Activated T-cell treated with anti-CD3 and anti-CD28 coated beads for 4 hours (primary cell): ENCODE data around the gene BCL10.

Source experiments
- DNase-seq: peaks from one replicate; pipeline ENCODE4 v3.0.0-alpha.2; 2020

BCL10 gene

DNA sequence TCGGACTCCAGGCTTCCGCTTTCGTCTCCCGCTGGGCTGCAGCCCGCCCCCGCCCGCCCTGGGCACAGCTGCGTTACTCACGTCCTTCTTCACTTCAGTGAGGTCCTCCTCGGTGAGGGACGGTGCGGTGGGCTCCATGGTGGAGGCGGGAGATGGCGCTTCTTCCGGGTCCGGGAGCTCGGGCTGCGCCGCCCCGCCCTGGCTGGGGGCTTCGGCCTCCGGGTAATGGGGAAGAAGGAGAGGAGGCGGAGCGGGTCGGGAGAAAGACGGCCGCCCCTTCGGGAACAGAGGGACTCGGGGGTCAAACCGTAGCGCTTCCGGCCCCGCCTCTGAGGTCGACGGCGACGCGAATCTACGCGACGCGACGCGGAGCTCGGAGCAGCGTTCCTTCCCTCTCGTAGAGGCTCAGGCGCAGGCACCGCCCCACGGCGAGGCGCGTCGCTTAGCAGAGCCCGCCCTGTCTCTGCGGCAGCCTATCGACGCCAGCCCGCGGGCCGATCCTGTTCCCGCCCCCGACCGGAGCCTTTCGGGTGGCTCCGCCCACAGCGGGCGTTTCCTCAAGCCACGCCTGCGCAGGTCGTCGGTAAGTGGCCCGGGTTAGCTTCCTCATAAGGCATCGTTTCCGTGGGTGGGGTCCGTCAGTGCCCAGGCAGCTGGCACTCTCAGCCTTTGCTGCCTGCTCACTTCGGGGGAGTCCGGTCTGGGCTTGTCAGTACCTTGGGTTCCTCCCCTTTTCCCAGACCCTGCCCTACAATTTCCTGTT lies at the start of gene BCL10:
Gene BCL10 (minus strand): TSS at position 418 of the 763 bp plus-strand sequence. CDS start 280 bp downstream, at position 138.
- DNase-seq = peak; percentile 94

DNA sequence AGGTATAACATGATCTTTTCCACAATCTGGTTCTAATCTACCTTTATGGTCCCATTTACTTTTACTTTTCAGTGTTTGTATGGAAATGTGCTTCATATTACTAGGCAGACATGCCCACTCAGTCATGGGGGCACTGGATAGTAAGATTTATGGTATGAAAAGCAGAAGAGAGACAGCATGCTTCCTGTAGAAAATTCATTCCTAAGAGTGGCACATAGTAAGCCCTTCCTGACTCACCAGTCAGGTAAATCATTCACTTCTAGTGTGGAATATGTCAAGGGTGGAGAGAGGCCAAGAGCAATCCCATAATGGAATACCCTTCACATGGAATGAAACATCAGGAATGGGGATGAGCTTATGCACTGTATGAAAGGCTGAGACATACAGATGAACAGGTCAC lies 49.5 kb upstream of the BCL10 start:
- DNase-seq = no peak

DNA sequence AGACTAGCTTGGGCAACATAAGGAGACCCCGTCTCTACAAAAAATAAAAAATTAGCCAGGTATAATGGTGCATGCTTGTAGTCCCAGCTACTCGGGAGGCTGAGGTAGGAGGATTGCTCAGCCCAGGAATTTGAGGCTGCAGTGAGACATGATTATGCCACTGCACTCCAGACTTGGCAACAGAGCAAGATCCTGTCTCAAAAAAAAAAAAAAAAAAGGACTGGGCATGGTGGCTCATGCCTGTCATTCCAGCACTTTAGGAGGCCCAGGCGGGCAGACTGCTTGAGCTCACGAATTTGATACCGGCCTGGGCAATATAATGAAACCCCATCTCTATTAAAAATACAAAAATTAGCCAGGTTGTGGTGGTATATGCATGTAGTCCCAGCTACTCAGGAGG lies 47.3 kb upstream of the BCL10 start:
- no peak for DNase-seq

DNA sequence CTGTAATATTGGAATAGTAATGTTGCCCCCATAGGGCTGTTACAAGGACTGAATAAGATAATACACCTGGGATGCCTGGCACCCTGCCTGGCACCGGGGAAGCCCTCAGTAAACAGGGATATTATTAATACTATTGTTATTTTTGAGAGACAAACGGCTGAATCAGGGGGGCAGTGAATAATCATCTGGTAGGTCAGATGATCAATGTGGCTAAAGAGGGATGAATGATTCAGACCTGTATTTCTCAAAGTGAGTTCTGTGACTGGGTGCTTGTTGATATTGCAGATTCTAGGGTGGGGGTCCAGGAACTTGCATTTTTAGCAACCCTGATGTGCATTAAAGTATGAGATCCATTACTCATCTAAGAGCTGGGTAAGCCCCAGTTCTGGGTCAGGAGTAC lies 46.2 kb upstream of the BCL10 start:
- no peak for DNase-seq

DNA sequence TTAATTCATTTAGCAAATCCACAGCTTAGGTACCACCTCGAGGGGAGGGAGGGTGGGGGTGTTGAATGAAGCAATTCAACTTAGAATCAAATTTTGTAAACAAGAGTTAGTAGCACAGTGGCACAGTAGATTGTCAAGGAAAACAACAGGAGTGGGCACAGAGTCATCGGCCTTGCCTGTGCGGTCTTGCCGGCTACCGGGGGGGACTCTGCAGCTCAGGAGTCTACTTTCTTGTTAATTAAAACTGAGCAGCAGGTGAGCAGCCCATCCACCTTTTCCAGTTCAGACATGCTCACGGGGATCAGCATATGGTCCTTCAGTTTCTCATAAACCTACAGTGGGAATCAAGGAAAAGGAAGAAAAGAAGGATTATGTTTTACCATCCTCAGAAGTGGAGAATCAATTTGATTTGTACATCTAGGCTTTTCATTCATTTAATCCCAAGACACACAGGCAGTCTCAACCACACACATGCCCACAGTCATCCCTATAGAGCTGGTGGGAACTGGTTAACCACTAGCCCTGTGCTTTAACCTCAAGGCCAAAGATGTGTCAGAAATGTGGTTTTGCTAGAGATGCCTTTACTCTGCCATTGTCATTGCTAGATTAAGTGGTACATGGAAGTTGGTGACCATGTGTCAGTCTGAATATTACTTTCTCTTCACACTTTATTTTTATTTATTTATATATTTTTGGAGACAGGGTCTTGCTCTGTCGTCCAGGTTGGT lies 45.0 kb upstream of the BCL10 start:
- no peak for DNase-seq

DNA sequence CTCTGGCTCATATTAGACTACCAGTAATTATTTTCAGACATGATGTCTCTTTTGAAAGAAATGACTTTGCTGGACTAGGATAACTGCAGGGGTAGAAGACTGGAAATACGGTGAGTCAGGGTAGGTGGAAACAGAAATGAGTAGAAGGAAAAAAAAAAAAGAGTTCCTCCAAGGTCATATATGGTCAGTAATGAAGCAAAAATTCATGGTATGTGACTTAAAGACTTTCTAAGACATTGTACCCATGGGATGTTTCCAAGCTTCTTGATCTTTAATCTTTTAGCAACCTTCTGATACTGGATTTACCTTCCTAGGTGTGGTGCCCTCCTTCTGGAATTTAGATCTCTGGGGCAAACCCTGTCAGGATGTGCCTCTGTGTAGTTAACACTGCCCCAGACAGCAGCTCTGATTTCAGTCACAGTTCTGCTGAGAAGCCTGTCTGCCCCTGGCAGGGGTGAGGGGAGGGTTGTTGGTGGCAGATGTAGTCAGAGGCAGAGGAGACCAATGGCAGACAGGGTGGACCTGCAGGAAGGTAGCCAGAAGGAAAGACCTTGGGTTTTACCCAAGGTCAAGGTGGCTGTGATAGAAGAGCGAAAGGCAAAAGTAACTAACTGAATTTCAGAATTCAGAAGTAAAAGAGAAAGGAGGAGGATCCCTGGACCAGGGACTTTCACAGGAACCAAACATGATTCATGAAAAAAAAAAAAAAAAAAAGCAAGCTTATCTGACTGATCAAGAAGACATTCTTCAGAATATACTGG lies 44.1 kb upstream of the BCL10 start:
- DNase-seq = no peak

DNA sequence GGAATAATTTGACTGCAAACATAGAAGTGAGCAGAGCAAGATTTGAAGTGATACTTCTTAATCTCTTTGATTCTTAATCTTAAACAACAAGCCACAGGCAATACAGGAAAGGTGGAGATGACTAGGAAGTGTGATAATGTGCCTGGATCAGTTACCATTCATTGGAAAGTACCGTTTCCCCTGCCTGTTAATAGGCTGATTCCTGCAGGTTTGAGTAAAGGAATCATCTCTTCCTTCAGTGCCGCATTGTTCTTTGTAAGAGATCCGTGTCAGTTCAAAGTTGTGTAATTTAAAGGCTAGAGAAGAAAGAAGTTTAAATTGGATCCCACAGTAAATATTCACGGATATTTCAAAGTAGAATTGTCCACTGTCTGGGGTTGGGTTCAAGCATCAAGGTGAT lies 43.5 kb upstream of the BCL10 start:
- DNase-seq = no peak

DNA sequence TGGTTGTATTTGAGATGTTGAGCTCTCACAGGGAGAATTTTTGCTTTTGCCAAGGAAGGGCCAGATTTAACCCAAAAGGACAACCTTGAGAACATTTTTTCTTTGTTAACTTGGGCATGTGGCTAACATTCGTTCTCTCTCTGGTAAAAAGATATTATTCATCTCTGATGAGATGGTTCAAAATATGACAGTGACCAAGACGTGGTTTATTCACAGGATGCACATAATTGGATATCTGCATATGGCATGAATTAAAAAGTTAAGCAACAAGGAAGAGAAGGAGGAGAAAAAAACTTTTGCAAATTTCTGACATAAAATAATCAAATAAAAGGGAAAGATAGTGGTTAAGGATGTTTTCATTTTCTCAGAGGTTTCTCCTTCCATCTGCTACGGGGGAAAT lies 43.1 kb upstream of the BCL10 start:
- no peak for DNase-seq

DNA sequence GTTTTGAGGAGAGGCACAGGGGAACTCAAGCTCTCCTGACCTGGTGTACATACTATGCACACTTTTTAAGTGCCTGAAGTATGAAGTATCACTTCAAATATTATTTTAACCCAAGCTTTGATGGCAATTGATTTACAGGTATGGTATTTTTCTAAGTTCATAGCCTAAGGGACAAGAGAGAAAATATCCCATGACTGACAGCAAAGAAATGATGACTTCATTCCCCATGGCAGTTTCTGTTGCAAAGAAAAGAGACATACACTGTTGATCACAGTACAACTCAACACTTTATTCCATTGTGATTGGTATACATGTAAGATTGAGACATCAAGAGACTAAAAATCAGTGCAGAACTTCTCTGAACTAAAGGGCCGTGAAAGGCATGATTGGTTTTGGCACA lies 41.8 kb upstream of the BCL10 start:
- DNase-seq = no peak

DNA sequence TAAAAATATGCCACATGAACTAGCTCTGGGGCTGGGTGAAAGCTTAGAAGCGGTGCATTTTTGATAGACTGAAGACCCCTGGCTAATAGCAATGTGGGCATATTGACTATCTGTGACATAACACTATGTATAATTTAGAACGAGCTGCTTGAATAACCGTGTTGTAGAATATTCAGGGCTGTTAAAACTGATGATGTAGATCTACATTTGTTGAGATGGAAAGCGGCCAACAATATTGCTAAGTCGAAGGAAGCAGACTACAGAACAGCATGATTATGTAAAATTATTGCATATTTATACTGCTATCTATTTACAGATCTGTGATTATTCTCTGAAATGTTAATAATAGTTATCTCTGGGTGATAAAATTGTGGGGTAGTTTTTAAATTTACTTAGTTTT lies 41.1 kb upstream of the BCL10 start:
- DNase-seq = no peak

DNA sequence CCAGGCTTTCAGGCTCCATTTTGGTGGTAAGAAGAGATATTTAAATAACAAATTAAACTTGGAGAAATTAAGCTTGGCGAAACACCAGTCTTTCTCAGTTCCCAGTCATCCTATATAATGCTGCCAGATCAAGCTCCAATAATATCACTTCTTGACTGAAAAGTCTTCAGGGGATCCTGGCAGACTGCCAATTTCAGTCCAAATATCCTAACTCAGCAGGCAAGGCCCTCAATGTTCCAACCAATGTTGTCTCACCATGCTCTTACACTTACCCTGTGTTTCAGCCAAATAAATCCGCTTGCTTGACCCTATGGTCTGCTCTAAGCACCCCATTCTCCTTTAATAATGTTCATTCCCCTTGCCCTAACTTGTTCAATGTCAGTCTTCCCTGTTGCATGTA lies 39.9 kb upstream of the BCL10 start:
- no peak for DNase-seq

DNA sequence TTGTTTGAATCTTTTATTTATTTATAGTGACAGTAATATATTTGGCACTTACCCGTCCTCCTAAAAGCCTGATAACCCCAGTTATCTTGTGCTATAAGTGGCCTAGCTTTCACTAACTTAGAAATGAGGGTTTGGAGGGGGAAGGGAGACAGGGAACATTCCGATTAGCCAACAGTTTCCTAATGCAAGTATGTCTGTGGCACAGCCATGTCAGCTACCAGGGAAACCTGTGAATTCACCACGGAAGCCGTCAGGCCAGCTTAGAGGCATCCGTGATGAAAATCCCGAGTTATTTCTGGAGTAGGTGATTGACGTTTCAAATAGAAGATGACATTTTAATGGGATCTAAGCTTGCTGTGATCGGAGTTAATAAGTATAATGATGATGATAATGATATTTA lies 39.4 kb upstream of the BCL10 start:
- DNase-seq = no peak

DNA sequence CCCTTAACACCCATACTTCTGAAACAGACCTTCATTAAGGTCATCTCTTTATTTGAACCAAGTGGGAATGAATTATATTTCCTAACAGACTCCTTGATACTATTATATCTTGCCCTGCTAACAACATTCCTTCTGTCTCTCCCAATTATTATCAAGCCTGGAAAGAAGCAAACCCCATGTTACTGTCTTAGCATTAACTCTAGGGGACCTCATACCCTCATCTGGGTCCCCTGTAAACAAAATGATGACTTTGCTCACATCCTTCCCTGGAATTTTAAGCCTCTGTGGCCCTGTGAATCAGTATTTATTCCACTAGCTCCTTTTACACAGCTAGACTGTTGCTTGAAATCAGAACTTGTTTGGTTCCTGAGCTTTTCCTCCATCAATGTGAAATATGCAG lies 38.3 kb upstream of the BCL10 start:
- no peak for DNase-seq

DNA sequence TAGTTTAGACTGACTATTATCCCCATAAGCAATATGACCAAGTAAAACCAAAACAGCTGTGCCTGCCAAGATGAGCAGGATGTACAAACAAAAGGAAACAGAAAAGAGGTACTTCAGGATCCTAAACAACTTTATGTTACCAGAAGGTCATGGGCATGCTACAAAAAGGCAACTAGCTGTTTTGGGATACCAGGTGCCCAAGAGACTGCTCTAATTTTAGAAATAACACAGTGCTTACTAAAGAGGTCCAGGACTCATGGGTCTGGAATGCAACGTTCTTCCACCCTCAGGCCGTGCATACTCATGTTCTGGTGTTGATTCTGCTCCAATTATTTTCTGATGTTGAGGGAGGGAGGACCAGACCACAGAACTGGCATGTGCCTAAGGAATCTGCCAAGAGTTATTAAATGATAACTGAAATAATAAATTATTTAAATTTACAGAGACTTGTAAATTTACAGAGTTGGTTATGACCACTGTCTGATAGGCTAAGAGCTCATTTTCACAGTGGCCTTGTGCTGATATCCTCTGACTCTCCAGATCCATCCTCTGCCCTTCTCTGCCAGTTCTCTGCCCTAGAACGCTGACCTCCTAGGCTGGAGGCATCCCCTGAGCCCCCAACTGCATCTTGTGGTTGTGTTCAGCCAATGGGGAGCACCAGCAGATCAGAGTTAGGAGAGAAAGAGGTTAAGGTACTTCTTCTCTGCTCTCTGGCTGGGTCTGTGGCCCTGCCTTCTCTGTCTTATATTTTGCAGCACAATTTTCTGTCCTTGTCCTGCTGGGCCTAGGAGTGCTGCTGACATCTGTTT lies 37.7 kb upstream of the BCL10 start:
- no peak for DNase-seq

DNA sequence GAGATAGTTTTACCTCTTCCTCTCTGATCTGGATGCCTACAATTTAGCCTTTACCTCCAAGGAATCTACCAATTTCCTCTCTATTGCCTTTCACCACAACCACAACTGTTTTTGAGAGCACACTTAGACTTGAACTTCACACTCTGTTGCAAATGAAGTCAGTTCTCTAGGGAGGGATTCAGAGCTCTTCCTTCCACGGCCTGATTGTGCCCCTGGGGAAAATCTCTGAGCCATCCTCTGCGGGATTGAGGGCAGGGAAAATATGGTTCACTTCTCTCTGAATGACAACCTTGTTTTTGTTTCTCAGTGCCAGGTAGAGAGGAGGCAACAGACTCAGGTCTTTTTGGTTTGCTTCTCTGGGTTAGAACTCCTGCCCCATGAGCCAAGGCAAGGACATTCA lies 35.4 kb upstream of the BCL10 start:
- no peak for DNase-seq

DNA sequence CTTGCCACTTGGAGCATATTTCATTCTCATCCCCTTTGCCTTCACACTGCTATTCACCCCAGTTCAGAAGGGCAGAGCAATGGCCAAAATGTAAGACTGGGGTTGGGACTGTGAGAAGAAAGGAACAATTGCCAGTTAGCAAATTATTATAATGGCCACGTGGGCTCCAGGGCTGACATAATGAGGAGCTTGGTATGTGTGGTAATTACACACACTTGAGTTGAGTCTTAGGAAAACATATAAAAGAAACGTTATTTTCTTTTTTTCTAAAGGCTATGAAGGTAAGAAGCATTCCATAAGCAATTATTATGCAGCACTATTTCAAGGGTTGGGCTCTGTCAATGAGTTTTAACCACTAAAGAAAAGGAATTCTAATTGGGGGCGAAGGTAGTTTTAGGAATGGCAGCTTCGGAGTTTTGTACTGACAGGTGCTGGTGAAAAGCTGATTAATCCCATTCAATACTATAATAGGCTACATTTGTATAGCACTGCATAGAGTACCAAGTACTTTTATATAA lies 32.5 kb upstream of the BCL10 start:
- DNase-seq = no peak

DNA sequence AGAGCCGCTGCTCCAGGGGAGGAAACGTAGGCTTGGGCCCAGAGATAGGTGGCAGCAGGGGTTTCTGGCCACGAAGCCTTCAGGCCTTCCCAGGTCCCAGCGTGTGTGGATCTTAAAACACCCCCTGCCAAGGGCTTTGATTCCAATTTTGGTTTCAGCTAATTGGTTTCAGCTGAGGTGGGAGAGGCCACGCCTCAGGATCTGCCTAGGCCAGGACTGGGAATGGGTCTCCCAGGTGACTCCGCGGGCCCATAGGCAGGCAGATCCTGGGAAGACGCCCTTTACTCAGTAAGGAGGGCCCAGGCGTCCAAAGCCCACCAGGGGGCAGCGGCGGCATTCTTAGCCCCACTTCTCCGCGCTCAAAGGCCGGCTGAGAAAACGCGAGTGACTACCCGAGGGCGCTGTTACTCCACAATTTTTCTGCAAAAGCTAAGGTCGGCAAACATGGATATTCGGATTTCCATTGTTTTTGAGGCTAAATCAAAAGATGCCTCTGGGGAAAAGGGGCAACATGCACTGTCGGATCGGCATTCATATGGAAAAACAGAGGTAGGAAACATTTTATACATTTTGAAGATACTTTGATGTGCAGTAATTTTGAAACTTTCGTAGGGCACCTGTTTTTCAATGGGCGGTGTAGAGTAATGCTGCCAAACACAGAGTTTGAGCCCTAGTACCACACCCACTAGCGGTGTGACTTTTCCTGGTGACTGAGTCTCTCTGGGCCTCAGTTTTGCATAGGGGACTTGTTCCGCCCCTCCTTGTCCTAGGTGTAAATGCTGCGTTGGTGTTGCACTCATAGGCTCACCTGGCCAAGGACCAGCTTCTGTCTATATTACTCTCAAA lies 31.8 kb upstream of the BCL10 start:
- peak; percentile 48 for DNase-seq

DNA sequence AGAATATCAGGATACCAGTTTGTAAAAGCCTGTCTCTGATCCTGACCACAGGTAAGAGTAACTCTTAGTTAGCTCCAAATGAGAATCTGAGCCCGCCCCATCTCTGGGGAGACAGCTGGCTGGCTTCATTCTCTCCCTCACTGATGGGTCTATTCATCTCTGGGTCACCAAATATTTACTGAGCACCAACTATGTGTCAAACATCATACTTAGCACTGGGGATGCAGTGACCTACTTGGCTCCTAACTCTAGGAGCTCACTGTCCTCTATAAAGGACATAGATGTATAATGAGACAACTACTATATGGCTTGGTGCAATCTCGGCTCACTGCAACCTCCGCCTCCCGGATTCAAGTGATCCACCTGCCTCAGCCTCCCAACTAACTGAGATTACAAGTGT lies 29.8 kb upstream of the BCL10 start:
- DNase-seq = no peak

DNA sequence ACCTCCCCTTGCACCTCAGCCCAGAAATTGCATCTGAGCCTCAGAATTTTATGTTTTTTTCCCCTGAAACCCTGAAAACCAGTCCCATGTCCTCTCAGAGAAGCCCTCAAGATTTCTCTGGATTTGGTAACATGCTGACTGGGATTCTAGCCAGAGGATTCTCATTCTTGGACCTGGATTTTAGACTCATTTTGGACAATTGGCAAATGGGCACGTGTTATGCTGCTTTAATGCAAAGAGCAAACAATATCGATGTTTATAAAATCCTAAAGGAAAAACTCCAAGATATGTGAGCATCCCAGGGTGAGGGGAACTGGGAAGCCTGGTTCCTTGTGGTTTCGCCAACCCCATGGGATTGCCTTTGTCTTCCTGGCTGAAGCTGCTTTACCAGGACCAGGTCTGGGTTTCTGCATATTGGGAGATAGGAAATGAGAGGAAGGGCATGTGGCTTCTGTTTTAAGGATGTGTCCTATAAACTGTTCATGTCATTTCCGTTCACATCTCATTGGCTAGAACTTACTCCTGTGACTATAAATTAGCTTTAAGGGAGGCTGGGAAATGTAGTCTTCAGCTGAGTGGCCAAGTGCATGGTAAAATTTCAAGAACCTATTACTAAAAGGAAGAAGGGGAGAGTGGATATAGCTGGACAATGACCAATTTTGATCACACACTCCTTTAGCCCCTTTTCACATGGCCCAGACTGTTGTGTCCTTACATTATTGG lies 27.2 kb upstream of the BCL10 start:
- no peak for DNase-seq

DNA sequence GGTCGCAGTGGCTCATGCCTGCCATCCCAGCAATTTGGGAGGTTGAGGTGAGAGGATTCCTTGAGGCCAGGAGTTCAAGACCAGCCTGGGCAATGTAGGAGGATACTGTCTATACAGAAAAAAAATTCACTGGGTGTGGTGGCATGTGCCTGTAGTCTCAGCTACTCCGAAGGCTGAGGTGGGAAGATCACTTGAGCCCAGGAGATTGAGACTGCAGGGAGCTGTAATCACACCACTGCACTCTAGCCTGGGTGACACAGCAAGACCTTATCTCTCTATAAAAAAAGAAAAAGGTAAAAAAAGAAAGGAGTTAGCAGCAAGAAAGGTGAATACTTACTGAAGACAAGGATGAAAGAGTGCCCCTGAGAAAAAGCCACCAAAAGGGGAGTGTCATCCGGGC lies 23.7 kb upstream of the BCL10 start:
- DNase-seq = no peak
